ENCODE measurements around the gene CCNDBP1.
"Not testable (repeated sequence)": the region's sequence is repeated elsewhere in the genome, so short reads cannot be mapped to it uniquely, and the experiment has no call there.

The CCNDBP1 gene, protein sequence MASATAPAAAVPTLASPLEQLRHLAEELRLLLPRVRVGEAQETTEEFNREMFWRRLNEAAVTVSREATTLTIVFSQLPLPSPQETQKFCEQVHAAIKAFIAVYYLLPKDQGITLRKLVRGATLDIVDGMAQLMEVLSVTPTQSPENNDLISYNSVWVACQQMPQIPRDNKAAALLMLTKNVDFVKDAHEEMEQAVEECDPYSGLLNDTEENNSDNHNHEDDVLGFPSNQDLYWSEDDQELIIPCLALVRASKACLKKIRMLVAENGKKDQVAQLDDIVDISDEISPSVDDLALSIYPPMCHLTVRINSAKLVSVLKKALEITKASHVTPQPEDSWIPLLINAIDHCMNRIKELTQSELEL

DNA sequence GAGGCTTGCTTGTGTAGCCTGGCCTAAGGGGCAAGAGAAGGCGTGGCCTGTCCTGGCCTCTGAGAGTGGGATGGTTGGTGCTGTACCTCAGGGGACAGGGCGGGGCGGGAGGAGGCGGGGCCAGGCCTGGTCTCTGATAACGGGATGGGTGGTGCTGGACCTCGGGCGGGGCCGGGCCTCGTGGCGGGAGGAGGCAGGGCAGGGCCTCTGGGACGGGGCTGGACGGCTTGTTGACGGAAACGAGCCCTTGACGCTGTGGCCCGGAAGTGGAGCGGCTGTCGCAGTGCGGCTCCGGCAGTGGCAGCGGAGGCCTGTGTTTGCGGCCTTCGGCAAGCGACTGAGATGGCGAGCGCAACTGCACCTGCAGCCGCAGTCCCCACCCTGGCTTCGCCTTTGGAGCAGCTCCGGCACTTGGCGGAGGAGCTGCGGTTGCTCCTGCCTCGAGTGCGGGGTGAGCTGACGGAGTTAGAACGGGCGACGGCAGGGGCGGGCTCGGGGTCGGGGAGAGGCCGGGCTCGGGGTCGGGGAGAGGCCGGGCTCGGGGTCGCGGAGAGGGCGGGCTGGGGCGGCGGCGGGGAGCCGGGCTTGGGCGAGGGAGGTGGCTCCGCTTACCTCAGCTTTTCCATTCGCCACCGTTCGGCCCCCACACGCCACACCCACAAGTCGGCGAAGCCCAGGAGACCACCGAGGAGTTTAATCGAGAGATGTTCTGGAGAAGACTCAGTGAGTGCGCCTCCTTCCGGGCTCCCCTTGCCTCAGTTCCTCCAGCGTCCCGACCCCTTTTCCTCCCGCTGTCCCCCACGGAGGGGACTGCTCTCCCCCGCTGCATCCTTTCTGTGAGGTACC, at the start of gene CCNDBP1:
Gene CCNDBP1 (plus strand): TSS at position 247 of the 846 bp plus-strand sequence. CDS start 96 bp downstream, at position 343.
- peak; percentile 90 for DNase-seq

DNA sequence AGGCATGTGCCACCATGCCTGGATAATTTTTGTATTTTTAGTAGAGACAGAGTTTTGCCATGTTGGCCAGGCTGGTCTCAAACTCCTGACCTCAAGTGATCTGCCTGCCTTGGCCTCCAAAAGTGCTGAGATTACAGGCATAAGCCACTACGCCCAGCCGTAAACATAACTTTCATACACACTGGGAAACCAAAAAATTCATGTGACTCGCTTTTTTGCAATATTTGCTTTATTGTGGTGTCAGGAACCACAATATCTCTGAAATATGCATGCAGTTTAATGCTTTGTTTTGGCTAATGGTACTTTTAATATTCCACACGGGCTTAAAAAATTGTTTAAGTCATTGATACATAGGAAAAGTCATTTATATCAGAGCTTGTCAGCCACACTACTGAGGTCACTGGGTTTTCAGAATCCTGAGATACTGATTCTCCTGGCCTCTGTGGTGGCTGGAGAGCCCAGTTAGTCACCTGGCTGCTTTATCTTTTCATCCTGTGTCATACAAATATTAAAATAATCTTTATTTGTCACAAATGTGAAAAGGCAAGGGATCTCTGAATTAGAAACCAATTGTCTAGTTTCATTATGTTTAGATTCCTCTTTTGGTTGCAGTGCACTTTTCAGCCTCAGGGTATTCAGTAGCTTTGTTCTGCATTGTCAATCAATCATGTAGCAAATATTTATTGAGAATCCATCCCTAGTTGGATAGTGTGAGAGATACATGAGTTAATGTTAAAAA, 41.8 kb upstream of the CCNDBP1 start:
- no peak for DNase-seq

DNA sequence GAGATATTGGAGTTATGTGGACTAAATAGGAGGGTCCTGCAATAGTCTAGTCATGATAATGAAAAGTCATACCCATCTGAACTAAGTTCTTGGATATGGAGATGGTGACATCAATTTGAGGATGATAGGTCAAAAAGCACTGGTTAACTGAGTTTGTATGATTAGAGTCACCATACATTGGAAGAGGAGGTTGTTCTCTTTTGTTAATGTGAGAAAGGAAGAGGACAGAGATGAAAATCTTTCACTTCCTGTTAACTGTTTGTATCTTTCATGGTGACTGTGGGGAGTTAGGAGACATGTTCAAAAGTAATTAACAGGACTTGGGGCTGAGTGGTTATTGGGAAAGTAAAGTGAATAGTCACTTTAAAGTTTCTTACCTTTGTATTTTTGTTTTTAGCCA, 40.7 kb upstream of the CCNDBP1 start:
- DNase-seq: no peak

DNA sequence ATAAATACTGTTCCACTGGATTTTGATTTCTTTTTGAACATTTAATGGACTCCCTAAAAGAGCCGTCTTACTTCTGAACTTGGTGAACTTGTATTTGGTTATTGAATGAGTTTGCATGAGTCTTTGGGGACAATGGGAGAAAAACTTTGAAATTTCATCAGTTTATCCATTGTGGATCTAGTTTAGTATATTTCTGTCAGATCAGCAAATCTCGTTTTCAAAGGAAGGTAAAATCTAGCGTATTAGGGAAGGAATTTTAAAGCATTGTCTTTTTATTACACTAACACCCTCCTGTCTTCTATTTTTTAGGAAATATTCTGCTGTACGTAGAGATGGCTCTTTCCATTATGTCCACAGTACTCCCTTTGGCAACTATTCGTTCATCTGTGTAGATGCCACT, 39.0 kb upstream of the CCNDBP1 start:
- no peak for DNase-seq

DNA sequence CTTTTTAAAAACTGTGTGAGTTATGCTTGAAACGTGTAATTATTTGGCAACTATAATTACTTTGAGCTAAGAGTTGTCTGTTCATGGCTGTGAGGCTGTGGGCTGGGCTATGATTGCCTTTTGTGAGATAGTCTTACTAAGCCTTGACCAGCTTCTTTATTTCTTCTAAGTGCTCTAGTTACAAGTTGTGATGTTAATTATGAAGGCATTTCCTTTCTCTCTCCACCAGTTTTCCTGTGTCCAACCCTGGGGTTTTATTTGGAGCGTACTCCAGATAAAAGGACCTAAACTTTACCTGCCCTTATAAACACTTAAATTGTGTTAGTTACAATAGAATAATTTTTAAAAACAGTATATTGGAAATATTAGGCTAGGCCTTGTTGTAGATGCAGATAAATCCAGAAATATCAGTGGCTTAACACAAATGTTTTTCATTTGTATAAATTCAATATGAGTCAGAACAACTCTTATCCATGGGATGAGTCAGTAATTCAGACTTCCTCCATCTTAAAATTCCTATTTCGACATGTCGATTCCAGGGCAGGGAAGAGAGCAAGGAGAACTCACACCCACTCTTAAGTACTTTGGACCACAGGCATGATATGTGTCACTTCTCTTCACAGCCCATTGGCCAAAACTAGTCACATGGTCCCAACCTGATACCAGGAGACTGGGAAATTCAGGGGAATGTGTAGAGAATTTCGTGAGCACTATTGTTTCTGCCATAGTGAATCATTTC, 34.8 kb upstream of the CCNDBP1 start:
- no peak for DNase-seq

DNA sequence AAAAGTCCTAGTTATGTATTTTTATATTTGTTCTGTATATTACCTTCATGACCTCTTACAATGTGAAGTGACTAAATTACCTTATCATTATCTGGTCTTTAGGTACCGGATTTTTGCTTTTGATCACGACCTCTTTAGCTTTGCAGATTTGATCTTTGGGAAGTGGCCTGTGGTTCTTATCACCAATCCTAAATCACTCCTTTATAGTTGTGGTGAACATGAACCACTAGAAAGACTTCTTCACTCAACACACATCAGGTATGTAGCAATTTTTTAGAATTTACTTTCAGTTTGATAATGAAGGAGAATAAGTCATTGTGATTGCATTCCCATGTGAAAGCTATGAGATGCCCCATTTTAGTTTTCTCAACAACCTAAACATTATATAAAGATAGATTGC, 33.5 kb upstream of the CCNDBP1 start:
- no peak for DNase-seq

DNA sequence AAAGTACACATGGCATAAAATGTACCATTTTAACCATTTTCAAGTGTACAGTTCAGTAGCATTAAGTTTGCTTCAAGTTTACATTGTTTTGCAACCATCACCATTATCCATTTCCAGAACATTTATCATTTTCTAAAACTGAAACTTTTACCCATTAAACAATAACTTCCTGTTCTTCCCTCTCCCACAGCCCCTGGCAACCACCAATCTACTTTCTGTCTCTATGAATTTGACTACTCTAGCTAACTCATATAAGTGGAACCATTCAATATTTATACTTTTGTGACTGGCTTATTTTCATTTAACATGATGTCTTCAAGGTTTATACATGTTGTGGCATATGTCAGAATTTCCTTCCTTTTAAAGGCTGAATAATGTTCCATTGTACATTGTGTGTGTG, 31.9 kb upstream of the CCNDBP1 start:
- no peak for DNase-seq

DNA sequence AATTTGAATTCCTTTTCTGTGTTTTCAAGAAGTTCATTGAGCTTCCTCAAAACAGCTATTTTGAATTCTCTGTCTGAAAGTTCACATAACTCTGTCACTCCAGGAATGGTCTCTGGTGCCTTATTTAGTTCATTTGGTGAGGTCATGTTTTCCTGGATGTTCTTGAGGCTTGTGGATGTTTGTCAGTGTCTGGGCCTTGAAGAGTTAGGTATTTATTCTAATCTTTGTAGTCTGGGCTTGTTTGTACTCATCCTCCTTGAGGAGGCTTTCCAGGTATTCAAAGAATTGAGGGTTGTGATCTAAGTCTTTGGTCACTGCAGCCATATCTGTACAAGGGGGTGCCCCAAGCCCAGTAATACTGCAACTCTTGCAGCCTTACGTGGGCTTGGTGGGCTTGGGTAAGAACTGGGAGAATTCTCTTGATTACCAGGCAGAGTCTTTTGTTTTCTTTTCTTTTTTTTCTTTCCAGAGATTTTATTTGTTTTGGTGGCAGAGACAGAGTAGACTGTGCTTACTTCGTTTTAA, 19.3 kb upstream of the CCNDBP1 start:
- no peak for DNase-seq

DNA sequence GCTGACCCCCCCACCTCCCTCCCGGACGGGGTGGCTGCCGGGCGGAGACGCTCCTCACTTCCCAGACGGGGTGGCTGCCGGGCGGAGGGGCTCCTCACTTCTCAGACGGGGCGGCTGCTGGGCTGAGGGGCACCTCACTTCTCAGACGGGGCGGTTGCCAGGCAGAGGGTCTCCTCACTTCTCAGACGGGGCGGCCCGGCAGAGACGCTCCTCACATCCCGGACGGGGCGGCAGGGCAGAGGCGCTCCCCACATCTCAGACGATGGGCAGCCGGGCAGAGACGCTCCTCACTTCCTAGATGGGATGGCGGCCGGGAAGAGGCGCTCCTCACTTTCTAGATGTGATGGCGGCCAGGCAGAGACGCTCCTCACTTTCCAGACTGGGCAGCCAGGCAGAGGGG, 17.9 kb upstream of the CCNDBP1 start:
- not testable (repeated sequence) for DNase-seq

DNA sequence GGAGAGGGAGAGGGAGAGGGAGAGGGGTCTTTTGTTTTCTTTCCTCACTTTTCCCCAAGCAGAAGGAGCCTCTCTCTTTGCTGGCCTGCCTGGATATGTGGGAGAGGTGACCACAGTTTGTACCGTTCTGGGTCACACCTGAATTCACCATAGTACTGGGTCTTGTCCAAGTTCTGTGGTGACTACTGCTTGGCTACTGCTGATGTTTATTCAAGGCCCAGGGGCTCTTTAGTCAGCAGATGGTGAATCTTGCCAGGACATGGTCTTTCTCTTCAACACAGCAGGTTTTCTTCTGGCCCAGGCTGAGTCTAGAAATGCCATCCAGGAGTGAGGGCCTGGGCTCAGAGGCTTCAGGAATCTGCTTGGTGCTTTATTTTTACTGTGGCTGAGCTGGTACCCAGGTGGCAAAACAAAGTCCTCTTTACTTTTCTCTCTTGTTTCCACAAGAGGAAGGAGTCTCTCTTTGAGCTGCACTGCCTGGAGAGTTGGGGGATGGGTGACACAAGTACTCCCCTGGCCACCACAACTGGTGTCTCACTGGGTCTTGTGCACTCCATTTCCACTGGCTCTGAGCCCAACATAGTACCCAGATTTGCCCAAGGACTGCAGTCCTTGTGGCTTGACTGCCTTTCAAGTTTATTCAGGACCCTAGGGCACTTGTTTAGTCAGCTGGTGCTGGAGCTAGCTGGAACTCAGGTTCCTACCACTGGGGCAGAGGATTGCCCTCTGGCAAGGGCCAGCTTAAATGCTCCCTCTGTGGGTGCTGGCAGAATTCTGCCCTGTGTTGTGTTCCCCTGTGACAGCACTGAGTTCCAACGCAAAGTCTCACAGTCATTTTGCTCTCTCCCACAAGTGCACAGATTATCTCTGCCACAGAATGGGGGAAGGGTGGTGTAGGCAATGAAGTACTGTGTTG, 16.8 kb upstream of the CCNDBP1 start:
- DNase-seq: no peak

DNA sequence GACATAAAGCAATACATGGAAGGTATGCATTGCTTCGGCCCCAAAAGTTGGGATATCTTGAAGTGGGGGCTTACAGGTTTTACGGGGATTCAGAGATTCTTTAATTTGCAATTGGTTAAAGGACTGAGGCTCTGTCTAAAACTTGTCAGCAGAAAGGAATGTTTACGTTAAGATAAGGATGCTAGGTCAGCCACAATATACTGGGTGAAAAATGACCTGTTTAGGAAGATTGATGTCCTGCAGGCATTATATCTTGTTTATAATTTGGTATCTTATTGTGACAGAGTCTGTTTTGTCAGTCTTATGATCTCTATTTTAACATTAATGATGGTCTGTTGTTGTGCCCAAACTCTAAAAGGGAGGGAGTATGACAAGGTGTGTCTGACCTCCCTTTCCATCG, 15.3 kb upstream of the CCNDBP1 start:
- DNase-seq: no peak

DNA sequence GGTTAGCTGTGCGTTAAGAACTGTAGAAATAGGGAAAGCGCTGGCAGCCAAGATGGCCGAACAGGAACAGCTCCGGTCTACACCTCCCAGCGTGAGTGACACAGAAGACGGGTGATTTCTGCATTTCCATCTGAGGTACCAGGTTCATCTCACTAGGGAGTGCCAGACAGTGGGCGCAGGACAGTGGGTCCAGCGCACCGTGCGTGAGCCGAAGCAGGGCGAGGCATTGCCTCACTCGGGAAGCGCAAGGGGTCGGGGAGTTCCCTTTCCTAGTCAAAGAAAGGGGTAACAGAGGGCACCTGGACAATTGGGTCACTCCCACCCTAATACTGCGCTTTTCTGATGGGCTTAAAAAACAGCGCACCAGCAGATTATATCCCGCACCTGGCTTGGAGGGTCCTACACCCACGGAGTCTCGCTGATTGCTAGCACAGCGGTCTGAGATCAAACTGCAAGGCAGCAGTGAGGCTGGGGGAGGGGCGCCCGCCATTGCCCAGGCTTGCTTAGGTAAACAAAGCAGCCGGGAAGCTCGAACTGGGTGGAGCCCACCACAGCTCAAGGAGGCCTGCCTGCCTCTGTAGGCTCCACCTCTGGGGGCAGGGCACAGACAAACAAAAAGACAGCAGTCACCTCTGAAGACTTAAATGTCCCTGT, 9.4 kb upstream of the CCNDBP1 start:
- not testable (repeated sequence) for DNase-seq

DNA sequence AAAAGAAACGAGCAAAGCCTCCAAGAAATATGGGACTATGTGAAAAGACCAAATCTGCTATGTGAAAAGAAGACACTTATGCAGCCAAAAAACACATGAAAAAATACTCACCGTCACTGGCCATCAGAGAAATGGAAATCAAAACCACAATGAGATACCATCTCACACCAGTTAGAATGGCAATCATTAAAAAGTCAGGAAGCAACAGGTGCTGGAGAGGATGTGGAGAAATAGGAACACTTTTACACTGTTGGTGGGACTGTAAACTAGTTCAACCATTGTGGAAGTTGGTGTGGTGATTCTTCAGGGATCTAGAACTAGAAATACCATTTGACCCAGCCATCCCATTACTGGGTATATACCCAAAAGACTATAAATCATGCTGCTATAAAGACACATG, 8.1 kb upstream of the CCNDBP1 start:
- DNase-seq: not testable (repeated sequence)

DNA sequence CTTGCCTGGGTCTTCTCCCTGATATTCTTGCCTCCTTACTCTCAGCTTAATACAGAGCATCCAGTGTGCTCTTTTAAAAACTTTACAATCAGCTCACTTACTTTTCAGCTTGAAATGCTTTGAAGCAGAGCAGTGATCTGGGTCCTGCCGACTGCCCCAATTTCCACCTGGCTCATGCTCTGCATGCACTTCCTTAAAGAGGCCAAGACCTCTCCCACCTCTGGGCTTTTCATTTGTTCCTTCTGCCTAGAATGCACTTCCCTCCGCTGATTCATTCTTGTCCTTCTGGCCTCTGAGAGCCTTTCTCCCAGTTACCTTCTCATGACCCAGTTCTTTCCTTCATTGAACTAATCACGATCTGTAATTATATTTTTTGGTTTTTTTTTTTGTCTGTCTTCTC, 1.9 kb upstream of the CCNDBP1 start:
- no peak for DNase-seq

DNA sequence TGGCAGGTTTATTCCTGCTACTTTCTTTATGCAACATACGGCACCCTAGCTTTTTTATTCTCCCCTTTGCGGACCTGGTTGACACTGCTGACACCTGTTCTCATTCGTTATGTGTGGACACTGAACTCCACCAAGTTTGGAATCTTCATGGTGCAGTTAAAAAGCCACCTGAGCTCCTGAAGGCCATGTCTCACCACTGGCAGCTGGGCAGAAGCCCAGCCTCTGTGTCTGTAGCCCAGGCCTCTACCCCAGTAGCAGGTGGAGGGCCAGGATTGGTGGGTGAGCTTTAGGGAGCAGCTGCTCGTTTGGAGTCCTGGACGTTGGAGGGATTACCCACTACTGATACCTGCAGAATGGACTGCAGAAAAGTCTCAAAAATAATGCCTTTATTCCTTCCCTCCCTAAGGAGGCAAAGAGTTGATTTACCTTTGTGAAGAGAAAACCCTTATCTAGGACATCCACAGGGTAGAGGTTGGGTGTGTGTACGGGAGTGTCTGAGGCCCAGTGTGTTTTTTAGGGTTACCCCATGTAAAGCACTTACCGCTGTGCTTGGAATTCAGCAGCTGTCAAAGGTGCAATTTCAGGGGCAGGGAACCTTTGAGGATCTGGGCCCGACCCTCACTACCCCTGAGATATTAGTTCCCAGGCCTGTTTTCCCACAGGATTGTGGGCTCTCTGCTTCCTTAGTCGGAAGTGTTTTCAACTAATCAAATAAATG, 637 bp upstream of the CCNDBP1 start:
- DNase-seq: no peak

DNA sequence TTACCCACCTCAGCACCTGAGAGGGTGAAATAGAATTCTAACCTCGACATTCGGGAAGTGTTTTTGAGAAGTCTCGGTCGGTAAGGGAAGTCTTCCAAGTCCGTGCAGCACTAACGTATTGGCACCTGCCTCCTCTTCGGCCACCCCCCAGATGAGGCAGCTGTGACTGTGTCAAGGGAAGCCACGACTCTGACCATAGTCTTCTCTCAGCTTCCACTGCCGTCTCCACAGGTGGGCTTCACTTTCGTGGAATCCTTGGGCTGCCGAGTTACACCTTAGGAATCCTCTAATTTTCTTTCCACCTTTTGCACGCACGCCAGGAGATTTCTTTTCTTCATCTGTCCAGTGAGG, 775 bp downstream of the CCNDBP1 start:
- no peak for DNase-seq

DNA sequence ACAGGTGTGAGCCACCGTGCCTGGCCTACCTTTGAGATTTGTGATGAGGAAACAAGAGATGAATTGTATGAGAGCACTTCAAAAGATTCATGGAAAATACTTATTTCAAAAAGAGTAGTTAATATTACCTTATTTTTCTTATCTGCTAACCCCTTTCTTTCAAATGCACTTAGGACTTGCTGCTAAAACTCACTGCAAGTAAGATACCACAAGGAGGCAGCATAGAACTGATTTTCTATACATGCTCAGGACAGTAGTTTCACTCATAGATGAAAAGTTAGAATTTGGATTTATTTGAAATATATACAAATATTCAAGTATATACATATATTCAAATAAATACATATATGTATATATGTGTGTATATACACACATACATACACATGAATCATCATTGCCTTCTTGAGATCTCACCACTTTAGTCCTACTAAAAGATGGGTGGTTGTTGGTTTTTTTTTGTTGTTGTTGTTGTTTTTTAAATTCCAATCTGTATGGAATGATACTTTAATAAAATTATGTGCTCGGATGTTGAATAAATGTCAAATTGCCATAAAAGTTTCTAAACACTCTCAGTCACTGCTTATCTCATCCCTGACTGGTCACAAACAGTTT, 2.4 kb downstream of the CCNDBP1 start:
- no peak for DNase-seq

DNA sequence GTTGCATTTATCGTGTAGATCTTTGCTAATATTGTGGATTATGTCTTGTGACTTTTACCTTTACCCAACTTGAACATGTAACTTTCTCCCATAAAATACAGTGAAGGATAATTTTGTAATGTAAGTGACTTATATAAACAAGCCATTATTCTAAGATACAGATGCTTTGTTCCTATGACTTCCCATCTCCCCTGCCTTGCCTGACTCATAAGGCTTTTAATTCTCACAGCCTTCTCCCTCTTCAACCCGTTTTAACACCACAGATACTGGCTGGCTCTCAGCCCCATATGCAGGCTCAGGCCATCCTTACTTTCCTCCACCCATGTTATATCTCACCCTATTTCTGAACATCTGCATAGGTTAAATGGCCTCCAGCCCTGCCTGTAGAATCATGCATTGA, 4.1 kb downstream of the CCNDBP1 start:
- DNase-seq: no peak

DNA sequence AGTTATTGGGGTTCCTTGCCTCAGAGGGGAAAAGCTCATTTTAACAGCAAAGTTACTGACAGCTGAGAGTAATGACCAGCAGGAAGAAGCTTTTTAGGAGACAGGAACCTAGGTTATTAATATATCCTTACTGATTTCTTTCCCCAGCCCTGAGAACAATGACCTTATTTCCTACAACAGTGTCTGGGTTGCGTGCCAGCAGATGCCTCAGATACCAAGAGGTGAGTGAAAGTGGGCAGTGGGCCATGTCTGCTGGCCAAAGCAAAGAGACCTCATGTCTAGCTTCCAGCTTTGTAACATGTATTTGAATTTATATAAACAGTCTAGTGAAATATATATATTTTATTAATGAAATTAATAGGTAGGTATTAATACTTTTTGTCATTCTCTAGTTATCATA, 5.0 kb downstream of the CCNDBP1 start:
- no peak for DNase-seq

DNA sequence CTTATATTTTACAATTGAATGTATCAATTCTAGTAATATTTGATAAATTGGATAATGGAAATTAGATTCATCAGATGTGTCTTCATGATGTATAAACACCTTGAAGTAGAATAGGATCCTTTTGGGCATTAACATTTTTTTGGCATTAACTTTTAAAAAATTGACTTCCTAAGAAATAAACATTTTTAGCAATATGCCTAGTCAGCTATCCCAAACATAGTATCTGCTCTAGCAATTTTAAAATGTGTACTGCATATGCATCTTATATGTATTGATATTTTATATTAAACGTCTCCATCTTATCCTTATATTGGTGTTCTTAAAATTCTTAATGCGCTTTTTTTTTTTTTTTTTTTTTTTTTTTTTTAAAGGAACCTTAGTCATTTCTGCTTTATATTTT, 8.5 kb downstream of the CCNDBP1 start:
- no peak for DNase-seq

Measured in activated naive CD4-positive, alpha-beta T cell treated with Interleukin-2 at 50 U/mL for 16 hours (primary cell).